ENCODE data around the gene NDUFS2.

DNA sequence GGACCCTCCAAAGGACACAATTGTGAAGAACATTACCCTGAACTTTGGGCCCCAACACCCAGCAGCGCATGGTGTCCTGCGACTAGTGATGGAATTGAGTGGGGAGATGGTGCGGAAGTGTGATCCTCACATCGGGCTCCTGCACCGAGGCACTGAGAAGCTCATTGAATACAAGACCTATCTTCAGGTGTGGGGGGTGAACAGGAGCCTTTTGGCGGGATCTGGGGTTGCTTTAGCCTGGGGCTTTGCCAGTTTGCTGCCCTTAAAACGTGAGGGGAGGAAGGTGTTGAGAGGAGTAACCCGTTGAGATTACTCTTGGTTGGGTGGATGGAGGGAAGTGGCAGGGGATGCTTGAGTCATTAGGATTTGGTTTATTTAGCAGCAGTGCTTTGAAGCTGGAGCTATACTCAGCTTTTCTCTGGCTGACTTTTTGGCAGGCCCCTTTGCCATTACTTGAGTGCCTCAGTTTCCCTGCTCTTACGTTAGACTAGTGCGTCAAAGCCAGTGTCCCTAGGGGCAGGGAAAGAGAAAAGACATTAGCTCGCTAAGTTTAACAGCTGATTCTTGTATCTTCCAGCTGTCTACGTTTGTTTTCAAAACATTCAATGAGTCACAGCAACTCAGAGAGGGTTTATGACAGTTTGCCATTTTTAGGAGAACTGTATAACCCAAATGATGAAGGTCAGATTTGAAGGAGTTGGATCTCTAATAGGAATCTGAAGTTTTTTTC is 4.4 kb downstream of the NDUFS2 start:
- no peak for TF ChIP-seq CTCF (IDR thresholded peaks at IDR 0.05)
- TF ChIP-seq POLR2A (IDR thresholded peaks at IDR 0.05): no peak
